ENCODE measurements around the gene NRXN2.
A peak's percentile ranks its signal among the peaks of the same experiment; 100 is the strongest.

Gene NRXN2

GRCh38 chr11:64621283-64622019 is 101.5 kb downstream of the NRXN2 start:
- DNase-seq = no peak

GRCh38 chr11:64620381-64620971 is 102.5 kb downstream of the NRXN2 start:
- DNase-seq = peak; percentile 93

- peak; percentile 88 for DNase-seq
These were observed 103.1 kb downstream of the NRXN2 start for GRCh38 chr11:64619811-64620380.

- no peak for DNase-seq
These were observed 103.8 kb downstream of the NRXN2 start for GRCh38 chr11:64619196-64619595.

- DNase-seq = no peak
These were observed 106.2 kb downstream of the NRXN2 start for GRCh38 chr11:64616817-64617216.

GRCh38 chr11:64614917-64615316 is 108.1 kb downstream of the NRXN2 start:
- no peak for DNase-seq

DNA sequence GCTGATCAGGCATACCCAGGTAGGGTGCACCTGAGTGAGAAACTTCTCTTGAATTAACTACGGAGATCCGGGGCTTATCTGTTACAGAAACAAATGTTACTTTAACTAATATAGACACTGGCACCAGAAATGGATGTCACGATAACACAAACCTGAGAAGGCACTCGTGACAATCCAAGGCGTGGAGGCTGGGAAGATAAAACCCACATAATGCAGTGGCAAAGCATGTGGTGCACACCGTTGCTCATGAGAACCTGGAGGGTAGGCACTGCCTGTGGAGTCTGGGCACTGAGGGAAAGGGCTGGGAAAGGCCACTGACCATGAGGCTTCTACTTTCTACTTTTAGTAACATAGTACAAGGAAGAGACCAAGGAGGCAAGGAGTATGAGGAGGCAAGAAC is 109.3 kb downstream of the NRXN2 start:
- DNase-seq = no peak

DNA sequence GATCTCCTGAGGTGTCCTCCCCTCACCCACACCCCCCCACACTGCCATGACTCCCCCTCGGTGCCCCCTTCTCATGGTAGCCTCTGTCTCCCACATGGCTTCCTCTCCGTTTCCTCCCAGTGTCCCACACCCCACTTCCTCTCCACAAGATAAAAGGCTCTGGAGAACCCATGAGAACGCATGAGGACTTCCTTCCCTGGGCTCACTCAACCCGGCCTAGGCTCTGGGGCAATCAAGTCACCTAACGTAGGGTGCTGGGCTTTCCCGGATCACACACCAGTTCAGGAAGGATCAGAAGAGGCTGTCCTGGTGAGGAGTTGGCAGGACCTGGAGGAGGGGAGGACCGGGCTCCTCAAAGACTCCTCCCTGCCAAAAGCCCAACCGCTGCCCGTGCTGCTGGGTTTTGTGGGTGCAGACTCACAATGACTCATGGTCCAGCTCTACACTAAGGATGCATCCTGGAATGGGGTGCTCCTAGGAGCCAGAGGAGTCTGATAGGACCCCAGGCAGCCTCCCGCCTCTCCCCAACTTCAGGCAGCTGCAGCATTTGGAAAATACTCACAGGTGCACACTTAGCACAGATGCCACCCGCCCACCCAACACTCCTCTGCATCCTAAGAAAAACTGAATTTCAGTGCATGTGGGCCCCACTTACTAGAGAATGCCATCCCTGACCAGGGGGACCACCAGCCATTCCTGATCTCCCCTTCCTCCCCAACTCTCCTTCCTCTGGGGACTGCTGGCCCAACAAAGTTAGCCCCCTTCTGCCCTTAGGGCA is 110.9 kb downstream of the NRXN2 start:
- no peak for DNase-seq

DNA sequence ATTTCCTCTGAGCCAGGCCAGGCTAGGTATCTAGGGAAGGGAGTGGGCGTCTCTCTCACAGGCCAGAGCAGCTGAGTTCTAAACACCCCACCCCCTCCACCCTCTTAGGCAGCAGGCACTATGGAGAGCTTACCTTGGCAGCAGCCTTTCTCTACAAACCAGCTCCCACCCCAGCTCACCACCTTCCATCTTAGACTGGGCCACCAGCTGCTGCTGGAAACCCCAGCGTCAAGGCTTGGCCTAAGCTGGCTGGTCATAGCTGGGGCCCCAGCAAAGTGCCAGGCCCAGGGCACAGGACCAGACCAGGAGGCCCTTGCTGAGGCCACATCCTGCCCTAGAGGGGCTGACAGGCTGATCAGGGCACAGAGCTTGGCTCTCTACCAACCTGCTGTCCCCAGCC is 111.8 kb downstream of the NRXN2 start:
- no peak for DNase-seq

DNA sequence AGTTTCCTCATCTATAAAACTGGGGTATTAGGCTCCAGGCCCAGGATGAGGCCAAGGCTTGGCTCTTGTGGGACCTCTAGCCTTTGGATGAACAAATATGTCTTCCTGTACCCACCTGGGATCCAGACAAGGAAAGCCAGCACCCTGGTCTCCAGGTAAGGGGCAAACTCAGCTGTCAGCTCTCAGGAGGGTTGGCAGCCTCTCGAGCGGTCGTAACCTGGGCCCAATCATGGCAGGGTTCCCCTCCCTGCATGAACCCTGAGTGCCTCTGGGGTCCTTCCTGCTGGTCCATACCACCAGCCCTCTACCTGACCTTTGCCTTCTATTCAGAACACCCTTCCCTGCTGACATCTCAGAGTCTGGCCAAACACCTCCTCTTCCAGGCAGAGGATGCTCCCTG is 112.4 kb downstream of the NRXN2 start:
- DNase-seq = no peak

DNA sequence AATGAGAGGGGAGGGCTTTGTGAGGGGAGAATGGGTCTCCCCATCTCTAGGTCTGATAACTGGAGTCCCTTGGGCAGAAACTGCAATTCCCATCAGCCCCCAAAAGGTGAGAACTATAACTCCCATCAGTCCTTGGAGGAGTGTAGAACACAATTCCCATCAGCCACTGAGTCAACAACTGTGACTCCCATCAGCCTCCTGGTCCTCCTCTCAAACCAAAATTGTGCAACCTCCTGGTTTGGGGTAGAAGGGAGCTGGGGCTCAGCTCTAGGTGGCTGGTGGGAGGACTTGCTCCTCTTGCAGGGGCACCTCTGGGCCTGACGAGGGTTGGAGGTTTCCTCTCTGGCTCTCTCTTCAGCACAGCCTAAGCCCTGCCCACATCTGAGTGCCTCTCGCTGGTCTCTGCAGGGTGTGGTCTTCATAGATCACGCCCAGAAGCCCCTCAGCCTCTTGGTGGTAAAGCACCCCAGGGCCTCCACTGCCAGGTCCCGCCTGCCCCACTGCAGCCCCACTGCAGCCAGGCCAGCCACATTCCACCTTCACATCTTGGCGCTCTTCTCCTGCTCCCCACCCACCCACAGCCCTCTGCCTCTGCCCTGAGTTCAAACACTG is 113.5 kb downstream of the NRXN2 start:
- no peak for DNase-seq

- DNase-seq = no peak
These were observed 114.4 kb downstream of the NRXN2 start for GRCh38 chr11:64608636-64609035.

- peak; percentile 54 for DNase-seq
These were observed 115.0 kb downstream of the NRXN2 start for GRCh38 chr11:64608046-64608445.

- no peak for DNase-seq
These were observed 115.5 kb downstream of the NRXN2 start for GRCh38 chr11:64607381-64607985.

DNA sequence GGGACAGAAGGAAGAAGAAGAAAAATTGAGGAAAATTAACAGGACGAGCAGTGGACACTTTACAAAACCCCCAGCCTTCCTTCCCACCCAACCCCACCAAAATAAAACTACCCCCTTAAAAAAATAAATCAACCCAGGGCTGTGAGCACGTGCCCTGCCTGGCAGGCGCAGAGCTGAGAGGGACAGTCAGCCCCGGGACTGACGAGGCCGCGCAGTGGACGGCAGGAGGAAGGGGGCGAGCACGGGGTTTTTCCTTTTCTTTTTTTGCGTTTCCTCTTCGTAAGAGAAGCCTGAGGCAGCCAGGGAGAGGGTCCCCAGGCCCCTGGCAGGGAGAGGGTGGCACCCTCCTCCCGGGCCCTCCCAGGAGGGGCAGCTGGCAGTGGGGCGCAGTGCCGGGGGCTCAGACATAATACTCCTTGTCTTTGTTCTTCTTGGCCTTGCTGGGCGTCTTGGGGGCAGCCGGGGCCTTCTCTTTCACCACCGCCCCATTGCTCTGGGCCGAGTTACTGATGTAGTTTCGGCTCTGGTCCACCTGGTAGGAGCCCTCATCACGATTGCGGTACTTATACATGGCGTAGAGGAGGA is 116.1 kb downstream of the NRXN2 start:
- no peak for DNase-seq

GRCh38 chr11:64605656-64606585 is 117.1 kb downstream of the NRXN2 start:
- DNase-seq = no peak

DNA sequence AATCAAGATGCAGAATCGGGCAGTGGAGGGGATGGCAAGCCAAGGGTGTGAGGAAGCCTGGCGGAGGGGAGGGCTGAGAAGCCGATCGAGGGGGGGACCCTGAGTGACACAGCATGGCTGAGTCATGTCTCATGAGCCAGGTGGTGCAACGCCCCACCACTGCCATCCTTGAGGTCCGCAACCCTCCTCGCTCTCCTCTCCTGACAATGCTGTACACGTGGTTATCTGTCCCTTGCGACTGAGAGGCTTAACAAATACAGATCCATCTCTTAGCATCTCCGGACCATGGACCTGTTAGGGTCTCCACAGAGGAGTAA is 117.8 kb downstream of the NRXN2 start:
- DNase-seq = no peak

DNA sequence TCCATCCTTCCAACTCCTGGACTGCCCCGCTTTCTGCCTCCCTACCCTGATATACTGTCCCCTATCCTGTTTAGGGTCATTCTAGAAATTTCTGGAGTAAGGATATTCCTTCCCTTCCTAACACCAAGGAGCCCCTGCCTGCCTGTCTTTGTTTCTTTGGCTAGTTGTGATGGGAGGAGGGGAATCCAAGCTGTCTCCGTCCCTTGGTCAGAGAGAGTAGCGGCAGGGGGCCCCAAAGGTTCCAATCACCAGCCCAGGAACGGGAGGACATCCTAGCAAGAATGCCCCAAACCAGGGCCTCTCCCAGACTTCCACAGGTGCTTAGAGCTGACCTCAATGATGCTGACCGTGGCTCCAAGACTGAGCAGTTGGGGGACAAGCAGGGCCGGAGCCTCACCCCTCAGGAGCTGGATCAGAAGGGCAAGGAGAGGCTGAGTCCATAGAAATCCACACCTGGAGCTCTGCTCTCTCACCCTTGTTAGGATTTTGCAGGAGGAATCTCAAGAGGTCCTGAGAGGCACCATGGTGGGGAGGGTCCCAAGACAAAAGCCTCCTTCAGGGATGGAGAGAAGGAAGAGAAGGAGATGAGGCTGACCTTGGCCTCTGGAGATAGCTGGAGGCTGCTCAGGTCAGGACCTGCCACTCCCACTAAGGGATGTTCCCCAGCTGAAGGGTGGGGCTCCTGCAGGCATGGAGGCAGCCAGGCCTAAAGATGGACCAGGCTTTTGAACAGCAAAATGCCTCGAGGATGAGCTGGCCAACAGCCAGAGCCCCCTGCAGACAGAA is 118.3 kb downstream of the NRXN2 start:
- no peak for DNase-seq

DNA sequence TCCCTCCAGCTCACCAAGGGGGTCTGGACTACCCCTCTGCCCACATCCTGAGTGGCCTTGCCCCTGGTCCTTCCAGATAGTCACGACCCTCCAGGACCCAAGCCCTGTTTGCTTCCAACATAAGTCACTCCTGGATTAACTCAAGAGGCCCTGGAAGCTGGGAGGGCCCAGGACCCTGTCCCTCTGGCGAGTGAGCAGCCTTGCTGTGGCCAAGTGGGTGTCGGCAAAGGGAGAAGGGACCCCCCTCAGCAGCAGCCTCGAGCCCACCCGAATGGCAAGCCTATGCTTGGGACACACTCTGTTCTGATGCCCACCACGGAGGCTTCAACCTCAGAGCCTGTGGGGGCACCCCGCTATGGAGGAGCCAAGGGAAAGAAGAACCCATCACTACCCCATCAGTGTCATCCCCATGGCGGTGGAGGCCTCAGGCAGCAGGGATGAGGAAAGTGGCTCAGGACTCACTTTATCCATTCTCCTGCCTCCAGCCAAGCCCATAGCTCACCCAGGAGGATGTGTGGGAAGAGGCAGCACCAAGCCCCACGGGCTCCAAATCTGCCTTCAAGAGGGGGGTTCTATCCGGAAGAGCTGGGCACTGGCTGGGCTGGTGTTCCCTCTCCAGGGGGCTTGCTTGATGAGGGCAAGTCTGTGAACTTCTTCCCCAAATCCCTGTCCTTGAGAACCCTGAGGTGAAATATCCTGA is 119.4 kb downstream of the NRXN2 start:
- DNase-seq = no peak
